ENCODE measurements around the gene SEPTIN6.

GRCh38 chrX:119669424-119670037, 23.4 kb downstream of the SEPTIN6 start:
- TF ChIP-seq CTCF (conservative IDR thresholded peaks at IDR 0.05 in 1 of 2, IDR thresholded peaks at IDR 0.05 in 1 of 2; ENCODE audit: extremely low read depth in 1 of 2, insufficient read depth in 1 of 2, low read depth in 1 of 2, low read length in 2 of 2): no peak
- no peak for TF ChIP-seq EZH2 (IDR thresholded peaks at IDR 0.05; ENCODE audit: borderline replicate concordance, low read length)
